Fibroblast of lung (primary cell): ENCODE results near the gene NUP205. TPM values are rescaled to one million over a fixed set of nuclear protein-coding genes. Genes with fewer than 3 reads are reported as not detected.

Source experiments
- DNase-seq, 2 donors: peaks; one replicate each; pipeline versions ENCODE4 v3.0.0 to v3.0.0-alpha.2; 2010; ENCODE audit warnings: low read depth in 2 of 2
- H2AFZ ChIP-seq: 2 replicates; pipeline ENCODE4 v1.5.1; 2012; ENCODE audit warnings: low read length, control low read depth, inconsistent platforms
- H3K27ac ChIP-seq: 2 replicates; pipeline ENCODE4 v1.5.1; 2011; ENCODE audit warnings: low read length, control low read depth; ENCODE audit not compliant: insufficient read depth
- H3K27me3 ChIP-seq: 2 replicates; pipeline ENCODE4 v1.5.1; 2011; ENCODE audit warnings: mild to moderate bottlenecking, low read length; ENCODE audit not compliant: control insufficient read depth, insufficient read depth
- H3K36me3 ChIP-seq: 2 replicates; pipeline ENCODE4 v1.5.1; 2011; ENCODE audit warnings: low read length; ENCODE audit not compliant: control insufficient read depth, insufficient read depth
- H3K4me1 ChIP-seq: 2 replicates; pipeline ENCODE4 v1.5.1; 2011; ENCODE audit warnings: low read length; ENCODE audit not compliant: control insufficient read depth, insufficient read depth; ENCODE audit errors: extremely low read depth
- H3K4me2 ChIP-seq: 2 replicates; pipeline ENCODE4 v1.5.1; 2011; ENCODE audit warnings: low read length, control low read depth; ENCODE audit not compliant: insufficient read depth; ENCODE audit errors: extremely low read depth
- H3K4me3 ChIP-seq, 4 experiments: fragments of 200-600 bp in 1 of 4; sonication (generic) in 1 of 4; replicated peaks in 1 of 4; 2 replicates each; pipeline ENCODE4 v1.5.1; 2011 to 2016; ENCODE audit warnings: low read length in 4 of 4, low read depth in 3 of 4, mild to moderate bottlenecking in 3 of 4, control low read depth in 2 of 4, inconsistent platforms in 1 of 4, mixed read lengths in 1 of 4; ENCODE audit not compliant: insufficient read depth in 1 of 4; ENCODE audit errors: control extremely low read depth in 1 of 4
- H3K79me2 ChIP-seq: 2 replicates; pipeline ENCODE4 v1.5.1; 2012; ENCODE audit warnings: mild to moderate bottlenecking, low read length, inconsistent platforms; ENCODE audit not compliant: control insufficient read depth, insufficient read depth
- H3K9ac ChIP-seq: 2 replicates; pipeline ENCODE4 v1.5.1; 2011; ENCODE audit warnings: mild to moderate bottlenecking, low read length, control low read depth; ENCODE audit not compliant: insufficient read depth
- H3K9me3 ChIP-seq: 2 replicates; pipeline ENCODE4 v1.5.1; 2012; ENCODE audit warnings: low read depth, low read length; ENCODE audit not compliant: control insufficient read depth, insufficient read depth
- H4K20me1 ChIP-seq: 2 replicates; pipeline ENCODE4 v1.5.1; 2011; ENCODE audit warnings: low read length; ENCODE audit not compliant: control insufficient read depth, insufficient read depth; ENCODE audit errors: extremely low read depth
- EZH2 ChIP-seq: IDR thresholded peaks from 2 replicates; pipeline ENCODE4 v1.5.1; 2012; ENCODE audit warnings: low read length, control low read depth, mild to moderate bottlenecking; ENCODE audit errors: missing control alignments
- polyA plus RNA-seq, 2 donors: library from polyadenylated mRNA; depleted of rRNA in 1 of 2; stranded (reverse) in 1 of 2; unstranded in 1 of 2; fragments of >200 nt; gene quantifications; 2 replicates each; pipeline ENCODE4 v1.2.1, GENCODE V29; 2011 to 2012; ENCODE audit warnings: missing spikeins in 1 of 2
- total RNA-seq: library from RNA; depleted of rRNA; stranded (reverse); fragments of >200 nt; gene quantifications from 2 replicates; pipeline ENCODE4 v1.2.1, GENCODE V29; 2014
- TF ChIP-seq, protein P1 (sequence below), 2 donors: IDR thresholded peaks in 1 of 2; conservative IDR thresholded peaks in 1 of 2; 1 replicate in 1 of 2; 2 replicates in 1 of 2; pipeline ENCODE4 v1.5.1; 2011 to 2012; ENCODE audit warnings: low read length in 2 of 2, control low read depth in 1 of 2, inconsistent platforms in 1 of 2, low read depth in 1 of 2, mild to moderate bottlenecking in 1 of 2

The NUP205 gene
- total and polyA plus RNA-seq, 2 donors (not counting 1 experiment from before 2014, with no cell fraction given), result 28.1 to 36.7 TPM

DNA sequence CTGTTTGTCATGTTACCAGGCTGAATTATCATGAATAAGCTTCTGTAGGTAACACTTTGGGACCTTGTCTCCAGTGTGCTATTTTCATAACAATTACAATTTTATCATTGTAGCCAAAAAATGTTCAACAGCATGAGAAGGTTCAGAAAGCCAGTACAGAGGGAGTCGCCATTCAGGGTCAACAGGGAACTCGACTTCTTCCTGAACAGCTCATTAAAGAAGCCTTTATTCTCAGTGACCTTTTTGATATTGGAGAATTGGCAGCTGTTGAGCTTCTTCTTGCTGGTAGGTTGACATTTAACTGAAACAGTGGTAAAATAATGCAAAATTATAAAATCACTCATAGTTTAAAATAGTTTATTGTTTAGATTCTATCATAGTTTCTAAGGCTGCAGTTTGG, 15.8 kb downstream of the NUP205 start:
- Histone ChIP-seq H3K9me3 (no peaks in the 10 kb centered on the region), H3K4me2 (no peak overlapping the region), H3K4me1 (no peaks in the 10 kb centered on the region), H3K79me2 (peaks cover 12% of the 10 kb centered on the region), H3K4me3 (no peak overlapping the region), H3K36me3 (peaks cover 6% of the 10 kb centered on the region), H2AFZ (no peak overlapping the region), H3K9ac (no peak overlapping the region), H3K27me3 (no peaks in the 10 kb centered on the region), H3K27ac (no peak overlapping the region), H4K20me1 (no peaks in the 10 kb centered on the region)
- TF ChIP-seq, protein P1, sequence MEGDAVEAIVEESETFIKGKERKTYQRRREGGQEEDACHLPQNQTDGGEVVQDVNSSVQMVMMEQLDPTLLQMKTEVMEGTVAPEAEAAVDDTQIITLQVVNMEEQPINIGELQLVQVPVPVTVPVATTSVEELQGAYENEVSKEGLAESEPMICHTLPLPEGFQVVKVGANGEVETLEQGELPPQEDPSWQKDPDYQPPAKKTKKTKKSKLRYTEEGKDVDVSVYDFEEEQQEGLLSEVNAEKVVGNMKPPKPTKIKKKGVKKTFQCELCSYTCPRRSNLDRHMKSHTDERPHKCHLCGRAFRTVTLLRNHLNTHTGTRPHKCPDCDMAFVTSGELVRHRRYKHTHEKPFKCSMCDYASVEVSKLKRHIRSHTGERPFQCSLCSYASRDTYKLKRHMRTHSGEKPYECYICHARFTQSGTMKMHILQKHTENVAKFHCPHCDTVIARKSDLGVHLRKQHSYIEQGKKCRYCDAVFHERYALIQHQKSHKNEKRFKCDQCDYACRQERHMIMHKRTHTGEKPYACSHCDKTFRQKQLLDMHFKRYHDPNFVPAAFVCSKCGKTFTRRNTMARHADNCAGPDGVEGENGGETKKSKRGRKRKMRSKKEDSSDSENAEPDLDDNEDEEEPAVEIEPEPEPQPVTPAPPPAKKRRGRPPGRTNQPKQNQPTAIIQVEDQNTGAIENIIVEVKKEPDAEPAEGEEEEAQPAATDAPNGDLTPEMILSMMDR (conservative IDR thresholded peaks at IDR 0.05 in 1 of 2, IDR thresholded peaks at IDR 0.05 in 1 of 2; ENCODE audit: low read depth in 1 of 2, low read length in 2 of 2), result no peak
- DNase-seq, result no peak

DNA sequence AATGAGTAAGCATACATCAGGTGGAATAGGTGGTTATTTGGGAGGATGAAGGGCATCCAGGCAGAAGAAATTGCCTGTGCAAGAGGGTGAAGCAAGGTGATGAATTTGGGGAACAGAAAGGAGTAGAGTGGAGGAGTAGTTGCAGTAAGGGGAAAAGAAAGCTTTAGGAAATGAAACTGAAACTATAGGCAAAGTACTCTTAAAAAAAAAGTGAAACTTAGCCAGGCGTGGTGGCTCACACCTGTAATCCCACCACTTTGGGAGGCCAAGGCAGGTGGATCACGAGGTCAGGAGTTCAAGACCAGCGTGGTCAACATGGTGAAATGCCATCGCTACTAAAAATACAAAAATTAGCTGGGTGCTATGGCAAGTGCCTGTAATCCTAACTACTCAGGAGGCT, 17.6 kb downstream of the NUP205 start:
- Histone ChIP-seq H4K20me1 (no peaks in the 10 kb centered on the region), H3K27ac (no peak overlapping the region), H3K36me3 (peaks cover 6% of the 10 kb centered on the region), H2AFZ (no peak overlapping the region), H3K9me3 (no peaks in the 10 kb centered on the region), H3K4me1 (no peaks in the 10 kb centered on the region), H3K4me2 (no peak overlapping the region), H3K4me3 (no peak overlapping the region), H3K9ac (no peak overlapping the region), H3K27me3 (no peaks in the 10 kb centered on the region), H3K79me2 (peaks cover 2% of the 10 kb centered on the region)
- DNase-seq, result no peak
- TF ChIP-seq, protein P1 (conservative IDR thresholded peaks at IDR 0.05 in 1 of 2, IDR thresholded peaks at IDR 0.05 in 1 of 2; ENCODE audit: low read depth in 1 of 2, low read length in 2 of 2), result no peak
- no peak for TF ChIP-seq EZH2

DNA sequence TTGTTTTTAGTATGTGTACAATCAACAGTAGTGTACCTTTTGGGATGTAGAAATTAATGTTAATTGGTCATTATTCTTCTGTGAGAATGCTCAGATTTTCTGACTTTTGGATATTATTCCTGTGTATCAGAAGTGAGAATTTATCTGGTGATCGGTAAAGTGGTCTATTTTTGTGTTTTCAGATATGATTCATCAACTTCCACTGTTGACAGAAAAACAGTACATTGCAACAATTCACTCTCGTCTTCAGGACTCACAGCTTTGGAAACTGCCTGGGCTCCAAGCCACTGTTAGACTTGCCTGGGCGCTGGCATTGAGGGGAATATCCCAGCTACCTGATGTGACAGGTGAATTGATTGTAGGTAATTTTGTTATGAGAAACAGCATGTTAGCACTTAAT, 20.9 kb downstream of the NUP205 start:
- Histone ChIP-seq H2AFZ (no peak overlapping the region), H3K27ac (no peak overlapping the region), H3K4me3 (no peak overlapping the region), H3K9me3 (no peaks in the 10 kb centered on the region), H3K4me2 (no peak overlapping the region), H3K9ac (no peak overlapping the region), H3K79me2 (no peaks in the 10 kb centered on the region), H3K27me3 (no peaks in the 10 kb centered on the region), H3K4me1 (no peaks in the 10 kb centered on the region), H3K36me3 (peaks cover 6% of the 10 kb centered on the region), H4K20me1 (no peaks in the 10 kb centered on the region)
- no peak for TF ChIP-seq EZH2
- TF ChIP-seq, protein P1 (conservative IDR thresholded peaks at IDR 0.05 in 1 of 2, IDR thresholded peaks at IDR 0.05 in 1 of 2; ENCODE audit: low read depth in 1 of 2, low read length in 2 of 2), result no peak
- no peak for DNase-seq
